GM18502 (cell line): ENCODE data around the gene ORMDL2.
"Not testable (repeated sequence)": the region's sequence is repeated elsewhere in the genome, so short reads cannot be mapped to it uniquely, and the experiment has no call there.

ENCODE experiments used
- ATAC-seq: cut with Tn5 transposase; IDR thresholded peaks from one replicate; pipeline ENCODE4 v1.9.1; 2021; ENCODE audit warnings: mild to moderate bottlenecking; ENCODE audit not compliant: unreplicated experiment, poor library complexity

Gene ORMDL2

GRCh38 chr12:55850401-55850800 is 32.6 kb downstream of the ORMDL2 start:
- ATAC-seq = no peak

GRCh38 chr12:55850893-55851292 is 33.1 kb downstream of the ORMDL2 start:
- no peak for ATAC-seq

GRCh38 chr12:55852740-55853139 is 34.9 kb downstream of the ORMDL2 start:
- ATAC-seq = no peak

GRCh38 chr12:55861396-55861795 is 43.6 kb downstream of the ORMDL2 start:
- no peak for ATAC-seq

GRCh38 chr12:55861871-55862270 is 44.0 kb downstream of the ORMDL2 start:
- ATAC-seq = no peak

- no peak for ATAC-seq
These were observed 44.4 kb downstream of the ORMDL2 start for GRCh38 chr12:55862286-55862685.

GRCh38 chr12:55862931-55863330 is 45.1 kb downstream of the ORMDL2 start:
- not testable (repeated sequence) for ATAC-seq

- ATAC-seq = no peak
These were observed 47.5 kb downstream of the ORMDL2 start for GRCh38 chr12:55865327-55865726.

GRCh38 chr12:55866454-55867004 is 48.7 kb downstream of the ORMDL2 start:
- not testable (repeated sequence) for ATAC-seq
